NCI-H2081 (cell line): ENCODE measurements around the gene ZNF701.
"Not testable (repeated sequence)": the region's sequence is repeated elsewhere in the genome, so short reads cannot be mapped to it uniquely, and the experiment has no call there.

Source experiments
- DNase-seq, 2 experiments: peaks; one replicate each; lab custom pipeline; 2025; lab: John Stamatoyannopoulos, UW

ZNF701 gene

DNA sequence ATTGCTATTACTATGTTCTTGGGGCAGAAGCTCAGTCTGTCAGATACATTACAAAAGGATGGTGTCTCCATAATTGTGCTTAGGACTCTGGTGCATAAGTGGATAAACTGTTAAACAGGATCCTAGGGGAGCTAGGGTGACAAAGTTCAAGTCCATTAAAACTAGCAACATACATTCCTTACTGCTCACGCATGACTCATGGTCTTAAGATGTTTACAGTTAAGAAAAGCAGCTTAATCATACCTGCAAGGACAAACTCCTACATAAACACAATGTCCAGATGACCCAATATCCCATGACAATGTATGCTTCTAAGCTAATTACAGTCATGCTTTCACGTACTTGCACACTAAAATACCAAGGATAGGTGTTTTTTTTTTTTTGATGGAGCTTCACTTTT lies 3.5 kb upstream of the ZNF701 start:
- DNase-seq = no peak

DNA sequence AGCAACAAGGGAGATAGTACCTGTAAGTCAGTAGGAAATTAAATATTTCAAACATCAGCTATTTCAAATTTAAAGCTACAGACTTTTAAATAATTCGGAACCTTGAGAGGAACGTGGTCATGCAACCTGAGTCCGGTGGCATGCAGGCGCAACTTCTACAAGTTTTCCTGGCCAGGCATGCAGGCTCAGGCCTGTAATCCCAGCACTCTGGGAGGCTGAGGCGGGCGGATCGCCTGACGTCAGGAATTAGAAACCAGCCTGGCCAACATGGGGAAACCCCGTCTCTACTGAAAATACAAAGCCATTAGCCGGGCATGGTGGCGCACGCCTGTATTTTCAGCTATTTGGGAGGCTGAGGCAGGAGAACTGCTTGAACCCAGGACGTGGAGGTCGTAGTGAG lies 2.2 kb upstream of the ZNF701 start:
- DNase-seq = no peak

DNA sequence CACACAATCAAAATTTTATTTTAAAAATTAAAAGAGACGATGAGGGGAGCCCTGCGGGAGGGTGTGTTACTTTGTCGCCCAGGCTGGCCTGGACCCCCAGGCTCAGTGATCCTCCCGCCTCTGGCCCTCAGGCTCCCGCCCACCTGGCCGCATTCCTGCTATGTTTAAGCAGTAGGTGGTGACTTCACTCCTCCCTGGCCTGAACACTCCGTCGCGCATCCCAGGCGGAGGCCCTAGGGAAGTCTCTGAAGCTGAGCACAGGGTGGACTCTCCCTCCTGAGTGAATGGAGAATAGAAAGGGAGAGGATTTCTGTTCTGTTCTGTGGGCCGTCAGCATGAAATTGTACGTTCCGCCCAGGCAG lies 468 bp upstream of the ZNF701 start:
- peak in 1 of 2 experiments; percentile 18 for DNase-seq

DNA sequence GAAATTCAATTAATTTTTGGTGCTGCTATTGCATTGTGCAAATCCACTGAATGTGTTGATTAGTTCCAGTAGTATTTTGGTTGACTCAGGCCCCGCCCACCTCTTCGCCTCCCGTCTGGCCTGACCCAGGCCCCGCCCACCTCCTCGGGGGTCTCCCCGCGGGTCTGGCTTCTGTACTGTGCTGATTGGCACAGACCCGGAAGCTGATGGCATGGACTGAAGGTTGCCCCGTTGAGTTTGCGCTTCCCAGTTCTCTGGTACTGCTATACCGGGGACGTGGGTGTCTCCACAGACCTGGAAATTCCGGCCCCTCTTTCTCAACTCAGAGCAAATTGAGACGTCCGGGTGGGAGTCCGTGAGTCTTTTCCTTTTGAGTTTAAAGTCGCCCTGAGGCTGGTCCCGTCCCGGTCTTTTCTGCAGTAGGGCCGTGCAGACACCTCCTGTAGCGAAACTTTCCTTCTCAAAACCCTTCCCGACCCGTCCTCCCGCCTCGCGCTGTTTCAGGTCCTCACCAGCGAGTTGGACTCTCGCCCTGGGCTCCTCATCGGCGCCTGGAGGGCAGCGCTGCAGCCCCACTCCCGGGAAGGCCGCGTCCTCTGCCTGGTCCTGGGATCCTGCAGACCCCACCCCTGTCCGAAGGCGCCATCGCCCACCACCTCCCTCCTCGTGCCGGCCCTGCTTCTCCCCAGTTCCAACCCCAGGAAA lies 14.8 kb downstream of the ZNF701 start:
- DNase-seq = no peak

DNA sequence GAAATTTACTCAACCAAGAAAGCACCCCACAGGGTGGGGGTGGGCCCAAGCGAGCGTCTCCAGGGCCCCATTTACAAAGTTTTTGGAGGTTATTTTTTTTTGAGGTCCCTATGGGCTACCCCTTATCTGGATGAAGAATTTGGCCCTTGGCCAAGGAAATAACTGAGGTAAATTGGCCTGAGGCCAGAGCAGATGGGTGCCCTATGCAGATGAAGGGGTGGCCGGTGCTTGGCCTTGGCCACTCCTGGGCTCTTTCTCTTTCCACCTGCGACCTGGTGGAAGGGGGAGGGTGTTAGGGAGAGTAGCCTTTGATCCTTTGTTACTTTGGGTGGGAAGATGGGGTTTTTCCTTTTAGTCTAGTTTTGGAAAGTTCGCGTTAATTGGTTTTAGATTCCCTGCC lies 15.5 kb downstream of the ZNF701 start:
- no peak for DNase-seq

DNA sequence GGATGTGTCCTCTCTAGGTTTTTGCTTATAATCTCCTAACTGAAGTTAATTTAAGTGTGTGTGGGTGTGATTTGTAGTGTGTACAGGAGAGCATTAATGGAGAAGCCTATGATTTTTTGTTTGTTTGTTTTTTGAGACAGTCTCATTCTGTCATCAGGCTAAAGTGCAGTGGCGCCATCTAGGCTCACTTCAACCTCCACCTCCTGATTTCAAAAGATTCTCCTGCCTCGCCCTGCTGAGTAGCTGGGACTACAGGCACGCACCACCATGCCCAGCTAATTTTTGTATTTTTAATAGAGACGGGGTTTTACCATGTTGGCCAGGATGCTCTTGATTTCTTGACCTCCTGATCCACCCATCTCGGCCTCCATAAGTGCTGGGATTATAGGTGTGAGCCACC lies 20.6 kb downstream of the ZNF701 start:
- DNase-seq = no peak

DNA sequence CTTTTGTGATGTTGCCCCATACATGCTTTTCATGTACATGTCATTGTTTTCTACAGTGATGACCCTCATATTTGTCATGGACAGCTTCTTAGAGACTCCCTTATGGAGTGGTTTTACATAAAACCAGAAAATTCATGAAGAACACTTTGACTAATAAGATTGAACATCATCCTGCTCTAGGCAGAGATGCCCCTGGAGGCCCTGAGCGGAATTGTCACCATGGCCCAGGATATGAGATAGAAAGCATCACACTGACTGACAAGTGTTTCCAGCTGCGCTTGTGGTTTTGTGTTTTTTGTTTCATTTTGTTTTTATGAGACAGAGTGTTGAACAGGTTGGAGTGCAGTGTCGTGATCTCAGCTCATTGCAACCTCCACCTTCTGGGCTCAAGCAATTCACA lies 22.2 kb downstream of the ZNF701 start:
- no peak for DNase-seq

DNA sequence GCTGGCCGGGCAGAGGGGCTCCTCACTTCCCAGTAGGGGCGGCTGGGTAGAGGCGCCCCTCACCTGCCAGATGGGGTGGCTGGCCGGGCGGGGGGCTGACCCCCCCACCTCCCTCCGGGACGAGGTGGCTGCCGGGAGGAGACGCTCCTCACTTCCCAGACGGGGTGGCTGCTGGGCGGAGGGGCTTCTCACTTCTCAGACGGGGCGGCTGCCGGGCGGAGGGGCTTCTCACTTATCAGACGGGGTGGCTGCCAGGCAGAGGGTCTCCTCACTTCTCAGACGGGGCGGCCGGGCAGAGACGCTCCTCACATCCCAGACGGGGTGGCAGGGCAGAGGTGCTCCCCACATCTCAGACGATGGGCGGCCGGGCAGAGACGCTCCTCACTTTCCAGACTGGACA lies 23.4 kb downstream of the ZNF701 start:
- DNase-seq = not testable (repeated sequence)

DNA sequence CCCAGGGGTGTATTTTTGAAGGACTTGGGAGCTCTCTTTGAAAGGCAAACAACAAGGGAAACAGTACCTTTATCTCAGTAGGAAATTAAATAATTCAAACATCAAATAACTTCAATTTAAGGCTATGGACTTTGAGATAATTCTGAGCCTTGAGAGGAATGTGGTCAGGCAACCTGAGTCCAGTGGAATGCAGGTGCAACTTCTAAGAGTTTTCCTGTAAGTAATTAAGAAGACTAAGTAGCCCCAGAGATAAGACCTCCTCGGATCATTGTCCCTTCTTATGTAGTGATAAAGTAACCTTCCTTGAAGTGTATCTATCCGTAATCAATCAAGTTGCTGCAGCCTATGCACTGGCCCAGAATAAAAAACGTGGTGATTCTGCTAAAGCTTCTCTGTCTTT lies 29.2 kb downstream of the ZNF701 start:
- no peak for DNase-seq

DNA sequence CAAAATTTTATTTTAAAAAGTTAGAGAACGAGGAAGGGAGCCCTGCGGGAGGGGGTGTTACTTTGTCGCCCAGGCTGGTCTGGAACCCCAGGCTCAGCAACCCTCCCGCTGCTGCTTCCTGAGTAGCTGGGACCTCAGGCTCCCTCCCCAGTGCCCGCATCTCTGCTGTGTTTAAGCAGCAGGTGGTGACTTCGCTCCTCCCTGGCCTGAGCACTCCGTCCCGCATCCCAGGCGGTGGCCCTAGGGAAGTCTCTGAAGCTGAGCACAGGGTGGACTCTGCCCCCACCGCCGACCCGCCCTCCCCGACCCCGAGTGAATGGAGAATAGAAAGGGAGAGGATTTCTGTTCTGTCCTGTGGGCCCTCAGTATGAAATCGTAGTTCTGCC lies 30.5 kb downstream of the ZNF701 start:
- no peak for DNase-seq

DNA sequence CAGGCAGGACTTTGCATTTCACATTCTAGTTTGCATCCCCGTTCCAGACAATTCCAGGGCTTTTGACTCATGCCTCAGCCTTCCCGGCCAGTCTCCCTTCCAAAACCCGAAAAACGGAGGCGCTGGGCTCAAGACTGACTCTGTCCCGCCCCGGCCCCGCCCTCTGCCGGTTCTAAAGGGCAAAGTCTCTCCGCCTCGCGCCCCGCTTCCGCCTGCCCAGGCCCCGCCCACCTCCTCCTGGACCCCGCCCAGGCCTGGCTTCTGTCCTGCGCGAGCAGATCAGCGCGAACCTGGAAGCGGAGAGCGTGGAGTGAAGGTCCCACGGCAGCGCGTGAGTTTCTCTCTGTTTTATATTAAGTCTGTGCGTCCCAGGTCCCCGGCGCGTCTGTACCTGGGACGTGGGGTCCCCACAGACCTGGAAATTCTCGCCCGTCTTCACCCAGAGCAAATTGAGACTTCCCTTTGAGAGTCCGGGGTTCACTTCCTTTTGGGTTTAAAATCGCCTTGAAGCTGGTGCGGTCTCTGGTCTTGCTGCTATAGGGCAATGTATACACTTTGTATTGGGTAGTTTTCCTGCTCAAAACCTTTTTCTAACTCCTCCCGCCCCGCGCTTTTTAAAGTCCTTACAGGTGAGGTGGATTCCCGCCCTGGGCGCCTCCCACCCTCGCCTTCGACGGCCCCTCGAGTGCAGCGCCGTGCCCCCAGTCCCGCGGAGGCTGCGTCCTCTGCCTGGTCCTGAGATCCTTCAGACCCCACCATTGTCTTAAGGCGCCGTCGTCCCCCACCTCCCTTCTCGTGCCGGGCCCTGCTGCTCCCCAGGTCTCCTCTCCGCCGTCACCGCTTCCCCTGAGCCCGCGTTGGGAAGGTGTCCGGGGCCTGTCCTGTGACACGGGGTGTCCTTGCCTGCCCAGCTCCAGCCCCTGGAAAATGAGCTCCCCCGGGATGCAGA lies 31.2 kb downstream of the ZNF701 start:
- peak; percentile 73 to 78 for DNase-seq

DNA sequence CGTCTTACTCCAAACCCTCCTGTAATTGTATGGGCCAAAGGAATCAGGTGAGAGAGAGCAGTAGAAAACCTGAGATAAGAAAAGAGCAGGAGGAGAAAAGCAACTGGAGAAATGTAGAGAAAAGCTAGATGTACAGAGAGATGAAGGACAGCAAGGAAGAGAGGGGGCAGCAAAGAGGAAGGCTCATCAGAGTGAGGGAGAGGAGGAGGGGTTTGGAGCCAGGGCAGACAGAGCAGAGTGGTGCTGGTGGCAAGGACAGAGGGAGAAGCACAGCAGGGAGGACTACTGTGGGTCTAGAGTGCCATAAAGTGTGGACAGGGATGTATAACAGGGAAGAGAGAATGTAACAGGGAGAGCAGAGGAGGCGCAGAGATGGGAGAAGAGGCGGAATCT lies 31.9 kb downstream of the ZNF701 start:
- not testable (repeated sequence) for DNase-seq

DNA sequence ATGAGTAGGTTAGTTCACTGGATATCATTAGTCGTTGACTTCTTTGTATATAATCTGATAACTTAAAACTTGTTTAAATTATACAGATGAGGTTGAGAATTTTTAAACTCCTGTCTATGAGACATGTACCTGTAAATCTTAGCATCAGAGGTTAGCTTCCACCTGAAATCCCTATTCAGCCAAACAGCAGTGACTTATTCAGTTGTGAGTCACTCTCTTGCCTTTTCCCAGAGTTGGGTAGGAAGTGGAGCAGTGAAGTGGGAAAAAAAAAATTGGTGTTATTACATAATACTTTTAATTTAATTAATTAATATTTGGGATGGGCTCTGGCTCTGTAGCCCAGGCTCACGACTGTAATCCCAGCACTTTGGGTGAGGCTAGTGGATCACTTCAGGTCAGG lies 32.9 kb downstream of the ZNF701 start:
- DNase-seq = no peak

DNA sequence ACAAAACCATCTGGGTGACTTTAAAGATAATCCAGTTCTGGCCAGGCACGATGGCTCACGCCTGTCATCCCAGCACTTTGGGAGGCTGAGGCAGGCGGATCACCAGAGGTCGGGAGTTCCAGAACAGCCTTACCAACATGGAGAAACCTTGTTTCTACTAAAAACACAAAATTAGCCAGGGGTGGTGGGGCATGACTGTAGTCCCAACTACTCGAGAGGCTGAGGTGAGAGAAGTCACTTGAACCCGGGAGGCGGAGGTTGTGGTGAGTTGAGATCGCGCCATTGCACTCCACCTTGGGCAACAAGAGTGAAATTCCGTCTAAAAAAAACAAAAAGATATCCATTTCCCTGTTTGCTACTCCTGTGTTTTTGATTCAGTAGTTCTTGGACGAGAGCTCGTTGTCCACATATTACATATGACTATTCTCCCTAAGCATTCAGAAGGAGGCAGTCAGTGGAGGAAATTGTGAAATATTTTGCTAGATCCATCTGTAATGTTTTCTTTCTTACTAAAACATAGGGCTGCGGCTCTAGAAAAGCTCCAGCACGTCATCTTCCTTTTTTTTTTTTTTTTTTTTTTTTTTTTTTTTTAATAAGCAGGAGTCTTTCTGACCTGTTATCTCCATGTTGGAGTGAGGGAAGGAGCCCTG lies 33.6 kb downstream of the ZNF701 start:
- DNase-seq = no peak

DNA sequence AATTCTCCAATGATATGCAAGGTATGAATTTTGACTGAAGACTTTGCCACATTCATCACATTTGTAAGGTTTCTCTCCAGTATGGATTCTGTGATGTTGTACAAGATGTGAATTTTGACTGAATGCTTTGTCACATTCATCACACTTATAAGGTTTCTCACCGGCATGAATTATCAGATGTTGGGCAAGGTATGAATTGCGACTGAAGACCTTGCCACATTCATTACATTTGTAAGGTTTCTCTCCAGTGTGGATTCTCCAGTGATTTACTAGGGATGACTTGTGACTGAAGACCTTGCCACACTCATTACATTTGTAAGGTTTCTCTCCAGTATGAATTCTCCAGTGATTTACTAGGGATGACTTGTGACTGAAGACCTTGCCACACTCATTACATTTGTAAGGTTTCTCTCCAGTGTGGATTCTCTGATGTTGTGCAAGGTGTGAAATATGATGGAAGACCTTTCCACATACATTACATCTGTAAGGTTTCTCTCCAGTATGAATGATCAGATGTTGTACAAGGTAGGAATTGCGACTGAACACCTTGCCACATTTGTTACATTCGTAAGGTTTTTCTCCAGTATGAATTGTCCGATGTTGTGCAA lies 43.3 kb downstream of the ZNF701 start:
- no peak for DNase-seq

DNA sequence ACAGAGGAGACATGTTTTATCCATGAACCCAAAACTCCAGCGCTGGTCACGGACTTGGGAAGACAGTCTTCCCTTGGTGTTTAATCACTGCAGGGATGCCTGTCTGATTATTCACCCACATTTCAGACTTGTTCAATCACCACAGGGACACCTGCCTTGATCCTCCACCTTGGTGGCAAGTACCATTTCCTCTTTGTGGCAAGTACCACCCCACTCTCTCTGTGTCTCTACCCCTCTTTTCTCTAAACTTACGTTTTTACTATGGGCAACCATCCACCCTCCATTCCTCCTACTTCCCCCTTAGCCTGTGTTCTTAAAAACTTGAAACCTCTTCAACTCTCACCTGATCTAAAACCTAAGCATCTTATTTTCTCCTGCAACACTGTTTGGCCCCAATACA lies 51.3 kb downstream of the ZNF701 start:
- DNase-seq = no peak

DNA sequence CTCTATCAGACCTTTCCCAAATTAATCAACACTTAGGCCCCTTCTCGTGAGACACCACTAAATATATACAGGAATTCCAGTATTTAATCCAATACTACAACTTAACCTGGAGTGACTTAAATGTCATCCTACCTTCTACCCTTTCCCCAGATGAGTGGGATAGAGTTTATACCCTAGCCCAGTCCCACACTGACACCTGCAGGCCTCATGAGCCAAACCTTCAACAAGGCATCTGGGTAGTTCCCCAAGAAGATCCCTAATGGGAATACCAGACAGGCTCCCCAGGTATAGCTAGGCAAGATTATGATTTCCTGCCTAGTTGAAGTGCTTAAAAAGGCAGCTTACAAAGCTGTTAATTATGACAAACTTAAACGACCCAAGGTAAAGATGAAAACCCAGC lies 52.2 kb downstream of the ZNF701 start:
- no peak for DNase-seq

DNA sequence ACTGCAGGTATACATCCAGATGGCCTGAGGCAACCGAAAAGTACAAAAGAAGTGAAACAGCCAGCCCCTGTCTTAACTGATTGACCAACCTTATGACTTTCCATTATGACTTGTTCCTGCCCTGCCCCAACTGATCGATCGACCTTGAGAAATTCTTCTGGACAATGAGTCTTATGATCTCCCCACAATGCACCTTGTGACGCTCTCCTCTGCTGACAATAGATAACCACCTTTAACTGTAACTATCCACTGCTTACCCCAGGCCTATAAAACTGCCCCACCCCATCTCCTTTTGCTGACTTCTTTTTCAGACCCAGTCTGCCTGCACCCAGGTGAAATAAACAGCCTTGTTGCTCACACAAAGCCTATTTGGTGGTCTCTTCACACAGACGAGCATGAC lies 56.8 kb downstream of the ZNF701 start:
- DNase-seq = no peak

DNA sequence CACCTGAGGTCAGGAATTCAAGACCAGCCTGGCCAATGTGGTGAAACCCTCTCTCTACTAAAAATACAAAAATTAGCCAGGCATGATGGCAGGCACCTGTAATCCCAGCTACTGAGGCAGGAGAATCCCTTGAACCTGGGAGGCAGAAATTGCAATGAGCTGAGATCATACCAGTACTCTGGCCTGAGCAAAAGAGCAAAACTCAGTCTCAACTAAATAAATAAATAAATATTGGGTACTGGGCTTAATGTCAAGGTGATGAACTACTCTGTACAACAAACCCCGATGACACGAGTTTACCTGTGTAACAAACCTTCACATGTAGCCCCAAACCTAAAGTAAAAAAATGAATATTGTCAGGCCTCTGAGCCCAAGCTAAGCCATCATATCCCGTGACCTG lies 57.4 kb downstream of the ZNF701 start:
- DNase-seq = not testable (repeated sequence)

DNA sequence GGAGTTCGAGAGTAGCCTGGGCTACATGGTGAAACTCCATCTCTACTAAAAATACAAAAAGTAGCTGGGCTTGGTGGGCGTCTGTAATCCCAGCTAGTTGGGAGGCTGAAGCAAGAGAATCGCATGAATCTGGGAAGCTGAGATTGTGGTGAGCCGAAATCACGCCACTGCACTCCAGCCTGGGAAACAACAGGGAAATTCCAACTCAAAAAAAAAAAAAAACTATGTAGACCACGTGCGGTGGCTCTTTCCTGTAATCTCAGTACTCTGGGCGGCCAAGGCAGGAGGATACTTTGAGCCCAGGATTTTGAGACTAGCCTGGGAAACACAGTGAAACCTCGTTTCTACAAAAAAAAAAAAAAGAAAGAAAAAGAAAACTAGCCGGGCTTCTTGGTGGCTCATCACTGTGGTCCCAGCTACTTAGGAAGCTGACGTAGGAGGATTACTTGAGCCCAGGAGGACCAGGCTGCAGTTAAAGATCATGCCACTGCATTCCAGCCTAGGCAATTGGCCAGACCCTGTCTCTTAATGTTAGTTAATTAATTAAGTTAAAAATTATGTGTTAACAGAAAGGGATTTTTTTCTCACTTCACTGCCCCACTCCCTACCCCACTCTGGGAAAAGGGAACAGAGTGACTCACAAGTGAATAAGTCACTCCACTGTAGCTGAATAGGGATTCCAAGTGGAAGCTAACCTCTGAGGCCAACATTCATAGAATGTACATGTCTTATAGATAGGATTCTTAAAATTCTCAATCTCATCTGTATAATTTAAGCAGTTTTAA lies 65.9 kb downstream of the ZNF701 start:
- no peak for DNase-seq
